ENCODE results near the gene SYT6. TPM values are rescaled to one million over a fixed set of nuclear protein-coding genes. Genes with fewer than 3 reads are reported as not detected.

Gene SYT6
- total RNA-seq, 1 experiment from 2014 or later = 54.2 TPM

- TF ChIP-seq MAX (CRISPR knock-in tag; IDR thresholded peaks at IDR 0.05) (no peak), RORB (CRISPR knock-in tag; IDR thresholded peaks at IDR 0.05) (no peak), GRHL2 (CRISPR knock-in tag; IDR thresholded peaks at IDR 0.05; ENCODE audit: insufficient replicate concordance, severe bottlenecking) (no peak), CTCF (IDR thresholded peaks at IDR 0.05) (no peak), CREB1 (CRISPR knock-in tag; IDR thresholded peaks at IDR 0.05) (no peak), JAZF1 (CRISPR knock-in tag; IDR thresholded peaks at IDR 0.05) (no peak)
- TF ChIP-seq, protein P1, sequence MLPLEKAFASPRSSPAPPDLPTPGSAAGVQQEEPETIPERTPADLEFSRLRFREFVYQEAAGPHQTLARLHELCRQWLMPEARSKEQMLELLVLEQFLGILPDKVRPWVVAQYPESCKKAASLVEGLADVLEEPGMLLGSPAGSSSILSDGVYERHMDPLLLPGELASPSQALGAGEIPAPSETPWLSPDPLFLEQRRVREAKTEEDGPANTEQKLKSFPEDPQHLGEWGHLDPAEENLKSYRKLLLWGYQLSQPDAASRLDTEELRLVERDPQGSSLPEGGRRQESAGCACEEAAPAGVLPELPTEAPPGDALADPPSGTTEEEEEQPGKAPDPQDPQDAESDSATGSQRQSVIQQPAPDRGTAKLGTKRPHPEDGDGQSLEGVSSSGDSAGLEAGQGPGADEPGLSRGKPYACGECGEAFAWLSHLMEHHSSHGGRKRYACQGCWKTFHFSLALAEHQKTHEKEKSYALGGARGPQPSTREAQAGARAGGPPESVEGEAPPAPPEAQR (CRISPR knock-in tag; IDR thresholded peaks at IDR 0.05) = no peak
Measured at GRCh38 chr1:114102136-114102535, 51.5 kb downstream of the SYT6 start (continued).

DNA sequence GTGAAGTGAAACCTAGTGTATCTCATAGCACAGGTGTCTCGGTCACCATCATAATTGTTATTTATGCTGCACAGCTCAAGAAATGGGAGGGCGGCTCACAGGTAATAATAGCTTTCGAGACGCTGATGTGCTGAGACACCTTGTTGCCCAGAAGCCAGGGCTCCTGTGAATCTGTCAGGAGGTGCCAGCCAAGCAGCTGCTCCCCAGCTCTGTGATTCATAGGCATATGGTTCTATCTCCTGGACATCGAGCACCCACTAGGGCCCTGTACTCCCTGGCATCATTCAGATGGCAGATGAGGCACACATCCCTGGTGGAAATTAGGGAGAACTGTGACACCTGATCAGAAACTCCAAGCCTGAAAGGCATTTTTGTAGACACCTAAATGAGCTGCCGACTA, 53.5 kb downstream of the SYT6 start:
- ChIA-PET POLR2A (no interaction called here), CTCF (interaction anchor here (1.0 to 1.5 kb wide), 4 partner anchors 18 to 122 kb away, joined by 3 to 4 read pairs (median 4); no protein-coding TSS in a partner anchor)
- Mint-ChIP-seq H3K9me3 (no peaks in the 10 kb centered on the region), H3K4me1 (peaks cover 22% of the 10 kb centered on the region), H3K27me3 (ENCODE audit: low read depth) (no peaks in the 10 kb centered on the region), H3K27ac (no peak overlapping the region; the same call in 1 of the 2 replicates), H3K4me3 (no peak overlapping the region), H3K36me3 (peaks cover 89% of the 10 kb centered on the region)
- ATAC-seq (no peak), DNase-seq (ENCODE audit: low spot score) (no peak)
- no peak for TF ChIP-seq NFATC4 (CRISPR knock-in tag; IDR thresholded peaks at IDR 0.05)
- TF ChIP-seq CREM (CRISPR knock-in tag; IDR thresholded peaks at IDR 0.05) = no peak
- no peak for TF ChIP-seq ELF4 (CRISPR knock-in tag; IDR thresholded peaks at IDR 0.05; ENCODE audit: low read depth)
- TF ChIP-seq NR2C2 (CRISPR knock-in tag; IDR thresholded peaks at IDR 0.05) = no peak
- TF ChIP-seq, protein P2, sequence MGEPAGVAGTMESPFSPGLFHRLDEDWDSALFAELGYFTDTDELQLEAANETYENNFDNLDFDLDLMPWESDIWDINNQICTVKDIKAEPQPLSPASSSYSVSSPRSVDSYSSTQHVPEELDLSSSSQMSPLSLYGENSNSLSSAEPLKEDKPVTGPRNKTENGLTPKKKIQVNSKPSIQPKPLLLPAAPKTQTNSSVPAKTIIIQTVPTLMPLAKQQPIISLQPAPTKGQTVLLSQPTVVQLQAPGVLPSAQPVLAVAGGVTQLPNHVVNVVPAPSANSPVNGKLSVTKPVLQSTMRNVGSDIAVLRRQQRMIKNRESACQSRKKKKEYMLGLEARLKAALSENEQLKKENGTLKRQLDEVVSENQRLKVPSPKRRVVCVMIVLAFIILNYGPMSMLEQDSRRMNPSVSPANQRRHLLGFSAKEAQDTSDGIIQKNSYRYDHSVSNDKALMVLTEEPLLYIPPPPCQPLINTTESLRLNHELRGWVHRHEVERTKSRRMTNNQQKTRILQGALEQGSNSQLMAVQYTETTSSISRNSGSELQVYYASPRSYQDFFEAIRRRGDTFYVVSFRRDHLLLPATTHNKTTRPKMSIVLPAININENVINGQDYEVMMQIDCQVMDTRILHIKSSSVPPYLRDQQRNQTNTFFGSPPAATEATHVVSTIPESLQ (CRISPR knock-in tag; IDR thresholded peaks at IDR 0.05) = no peak
- TF ChIP-seq JAZF1 (CRISPR knock-in tag; IDR thresholded peaks at IDR 0.05) = no peak
- TF ChIP-seq EMX1 (CRISPR knock-in tag; IDR thresholded peaks at IDR 0.05) = no peak
- no peak for TF ChIP-seq ZNF121 (CRISPR knock-in tag; IDR thresholded peaks at IDR 0.05)
- TF ChIP-seq MXD4 (CRISPR knock-in tag; IDR thresholded peaks at IDR 0.05; ENCODE audit: borderline replicate concordance) = no peak
- TF ChIP-seq NR1H2 (CRISPR knock-in tag; IDR thresholded peaks at IDR 0.05) = no peak
- no peak for TF ChIP-seq OVOL2 (CRISPR knock-in tag; IDR thresholded peaks at IDR 0.05; ENCODE audit: borderline replicate concordance)
- TF ChIP-seq, protein P3, sequence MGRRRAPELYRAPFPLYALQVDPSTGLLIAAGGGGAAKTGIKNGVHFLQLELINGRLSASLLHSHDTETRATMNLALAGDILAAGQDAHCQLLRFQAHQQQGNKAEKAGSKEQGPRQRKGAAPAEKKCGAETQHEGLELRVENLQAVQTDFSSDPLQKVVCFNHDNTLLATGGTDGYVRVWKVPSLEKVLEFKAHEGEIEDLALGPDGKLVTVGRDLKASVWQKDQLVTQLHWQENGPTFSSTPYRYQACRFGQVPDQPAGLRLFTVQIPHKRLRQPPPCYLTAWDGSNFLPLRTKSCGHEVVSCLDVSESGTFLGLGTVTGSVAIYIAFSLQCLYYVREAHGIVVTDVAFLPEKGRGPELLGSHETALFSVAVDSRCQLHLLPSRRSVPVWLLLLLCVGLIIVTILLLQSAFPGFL (CRISPR knock-in tag; IDR thresholded peaks at IDR 0.05; ENCODE audit: borderline replicate concordance) = no peak

- Mint-ChIP-seq H3K4me3 (no peak overlapping the region), H3K9me3 (no peaks in the 10 kb centered on the region), H3K36me3 (peaks cover 93% of the 10 kb centered on the region), H3K4me1 (peaks cover 24% of the 10 kb centered on the region), H3K27ac (no peak overlapping the region; the same call in 1 of the 2 replicates), H3K27me3 (ENCODE audit: low read depth) (no peaks in the 10 kb centered on the region)
- DNase-seq (ENCODE audit: low spot score) (no peak), ATAC-seq (no peak)
- ChIA-PET POLR2A (no interaction called here), CTCF (interaction anchor here (0.6 to 1.5 kb wide), 2 partner anchors 19 to 194 kb away, joined by 3 to 5 read pairs; no protein-coding TSS in a partner anchor)
- TF ChIP-seq ZNF671 (CRISPR knock-in tag; IDR thresholded peaks at IDR 0.05) (no peak), ZNF512 (CRISPR knock-in tag; IDR thresholded peaks at IDR 0.05; ENCODE audit: borderline replicate concordance) (no peak), ETV6 (CRISPR knock-in tag; IDR thresholded peaks at IDR 0.05) (no peak), SMAD3 (CRISPR knock-in tag; IDR thresholded peaks at IDR 0.05; ENCODE audit: borderline replicate concordance) (no peak), NR3C1 (CRISPR knock-in tag; conservative IDR thresholded peaks at IDR 0.05; ENCODE audit: low read depth) (no peak)
- TF ChIP-seq, protein P4, sequence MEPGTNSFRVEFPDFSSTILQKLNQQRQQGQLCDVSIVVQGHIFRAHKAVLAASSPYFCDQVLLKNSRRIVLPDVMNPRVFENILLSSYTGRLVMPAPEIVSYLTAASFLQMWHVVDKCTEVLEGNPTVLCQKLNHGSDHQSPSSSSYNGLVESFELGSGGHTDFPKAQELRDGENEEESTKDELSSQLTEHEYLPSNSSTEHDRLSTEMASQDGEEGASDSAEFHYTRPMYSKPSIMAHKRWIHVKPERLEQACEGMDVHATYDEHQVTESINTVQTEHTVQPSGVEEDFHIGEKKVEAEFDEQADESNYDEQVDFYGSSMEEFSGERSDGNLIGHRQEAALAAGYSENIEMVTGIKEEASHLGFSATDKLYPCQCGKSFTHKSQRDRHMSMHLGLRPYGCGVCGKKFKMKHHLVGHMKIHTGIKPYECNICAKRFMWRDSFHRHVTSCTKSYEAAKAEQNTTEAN (CRISPR knock-in tag; IDR thresholded peaks at IDR 0.05) = no peak
Measured at GRCh38 chr1:114099268-114099667, 54.4 kb downstream of the SYT6 start.
